Neuronal stem cell (in vitro differentiated cells): ENCODE data around the gene CAMK4.

ENCODE experiments used
- DNase-seq: peaks from one replicate; pipeline ENCODE4 v3.0.0-alpha.2; 2013; ENCODE audit warnings: low spot score
- H2AFZ ChIP-seq: one replicate; pipeline ENCODE4 v1.6.1; 2013; ENCODE audit warnings: mild to moderate bottlenecking, low read length, inconsistent platforms
- H2AK5ac ChIP-seq: 2 replicates; pipeline ENCODE4 v1.6.1; 2013; ENCODE audit warnings: low read depth, mild to moderate bottlenecking, inconsistent platforms, low read length, moderate library complexity, mixed read lengths
- H2BK120ac ChIP-seq: 2 replicates; pipeline ENCODE4 v1.6.1; 2013; ENCODE audit warnings: low read depth, mild to moderate bottlenecking, inconsistent platforms, low read length, moderate library complexity, mixed read lengths
- H2BK12ac ChIP-seq: one replicate; pipeline ENCODE4 v1.6.1; 2013; ENCODE audit warnings: low read length, inconsistent platforms
- H2BK15ac ChIP-seq: 2 replicates; pipeline ENCODE4 v1.6.1; 2013; ENCODE audit warnings: mild to moderate bottlenecking, low read length, inconsistent platforms, mixed read lengths
- H2BK5ac ChIP-seq: one replicate; pipeline ENCODE4 v1.6.1; 2013; ENCODE audit warnings: inconsistent platforms, mild to moderate bottlenecking, low read length, moderate library complexity
- H3K14ac ChIP-seq: one replicate; pipeline ENCODE4 v1.6.1; 2013; ENCODE audit warnings: low read length, inconsistent platforms
- H3K18ac ChIP-seq: 2 replicates; pipeline ENCODE4 v1.6.1; 2013; ENCODE audit warnings: low read length, inconsistent platforms
- H3K23ac ChIP-seq: 2 replicates; pipeline ENCODE4 v1.6.1; 2013; ENCODE audit warnings: low read depth, mild to moderate bottlenecking, mixed read lengths, low read length, inconsistent platforms; ENCODE audit not compliant: poor library complexity
- H3K27ac ChIP-seq: replicated peaks from 3 replicates; pipeline ENCODE4 v1.5.1; 2013; ENCODE audit warnings: low read length, inconsistent platforms
- H3K27me3 ChIP-seq, 3 experiments: 2 replicates each; pipeline ENCODE4 v1.6.1; 2013; ENCODE audit warnings: low read length in 3 of 3, mild to moderate bottlenecking in 2 of 3, inconsistent platforms in 1 of 3, low read depth in 1 of 3, mixed read lengths in 1 of 3, moderate library complexity in 1 of 3; ENCODE audit not compliant: control insufficient read depth in 3 of 3, insufficient read depth in 3 of 3
- H3K36me3 ChIP-seq, 2 donors: replicated peaks in 1 of 2; 2 replicates each; pipeline ENCODE4 v1.6.1; 2013; ENCODE audit warnings: low read length in 2 of 2; ENCODE audit not compliant: control insufficient read depth in 2 of 2, insufficient read depth in 2 of 2
- H3K4ac ChIP-seq: 2 replicates; pipeline ENCODE4 v1.6.1; 2013; ENCODE audit warnings: inconsistent platforms, mild to moderate bottlenecking, low read length, moderate library complexity
- H3K4me1 ChIP-seq, 2 donors: 1 replicate in 1 of 2; 2 replicates in 1 of 2; pipeline ENCODE4 v1.6.1; 2013; ENCODE audit warnings: low read length in 2 of 2, low read depth in 1 of 2; ENCODE audit not compliant: control insufficient read depth in 2 of 2, insufficient read depth in 1 of 2
- H3K4me2 ChIP-seq: one replicate; pipeline ENCODE4 v1.6.1; 2013; ENCODE audit warnings: mild to moderate bottlenecking, low read length, inconsistent platforms; ENCODE audit not compliant: insufficient read depth, poor library complexity, severe bottlenecking
- H3K4me3 ChIP-seq, 2 donors: 2 replicates each; pipeline ENCODE4 v1.5.1; 2013; ENCODE audit warnings: low read length in 2 of 2, mild to moderate bottlenecking in 2 of 2, inconsistent platforms in 1 of 2, moderate library complexity in 1 of 2
- H3K79me1 ChIP-seq: one replicate; pipeline ENCODE4 v1.6.1; 2013; ENCODE audit warnings: low read depth, mild to moderate bottlenecking, inconsistent platforms, low read length, moderate library complexity
- H3K9ac ChIP-seq: one replicate; pipeline ENCODE4 v1.6.1; 2013; ENCODE audit warnings: mild to moderate bottlenecking, low read depth, low read length, inconsistent platforms; ENCODE audit not compliant: poor library complexity
- H3K9me3 ChIP-seq, 2 donors: replicated peaks in 1 of 2; 2 replicates each; pipeline versions ENCODE3 to v1.6.1; 2013; ENCODE audit warnings: low read length in 2 of 2, mild to moderate bottlenecking in 2 of 2, inconsistent platforms in 1 of 2, low read depth in 1 of 2, mixed read lengths in 1 of 2, moderate library complexity in 1 of 2; ENCODE audit not compliant: control insufficient read depth in 2 of 2, insufficient read depth in 1 of 2
- H4K8ac ChIP-seq: one replicate; pipeline ENCODE4 v1.6.1; 2013; ENCODE audit warnings: low read depth, mild to moderate bottlenecking, inconsistent platforms, low read length, moderate library complexity
- H4K91ac ChIP-seq: one replicate; pipeline ENCODE4 v1.6.1; 2013; ENCODE audit warnings: low read length, low read depth, mild to moderate bottlenecking, inconsistent platforms; ENCODE audit not compliant: poor library complexity
- WGBS, 2 donors: extraction: QIAGEN DNeasy Blood & Tissue Kit; methylation state at CpG; one replicate each; pipeline ENCODE4 v1.1.7; 2013; ENCODE audit warnings: missing lambda C conversion rate in 2 of 2, mixed read lengths in 1 of 2; ENCODE audit not compliant: insufficient read length in 2 of 2, insufficient replicate concordance in 1 of 2; ENCODE audit errors: extremely low coverage in 2 of 2; 5-methylcytosine and 5-hydroxymethylcytosine counted together

CAMK4 gene

DNA sequence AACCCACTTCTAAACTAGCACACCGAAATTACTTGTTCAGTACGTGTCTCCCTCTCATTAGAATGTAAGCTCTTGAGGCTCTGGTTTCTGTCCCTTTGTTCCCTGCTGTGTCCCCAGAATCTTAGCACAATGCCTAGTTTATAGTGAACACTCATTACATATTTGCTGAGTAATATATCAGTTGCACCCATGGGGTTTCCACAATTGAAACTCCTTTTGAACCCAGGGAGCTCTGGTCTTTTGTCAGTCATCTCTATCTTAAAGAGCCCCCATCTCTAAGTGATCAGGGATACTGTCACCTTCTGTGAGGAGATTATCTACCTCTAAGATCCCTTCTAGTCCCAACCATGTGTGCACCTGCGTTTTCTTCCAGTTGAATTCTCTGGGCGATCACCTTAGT, 12.8 kb downstream of the CAMK4 start:
- Histone ChIP-seq H4K91ac (no peak overlapping the region), H3K4ac (no peak overlapping the region), H3K23ac (no peak overlapping the region), H3K14ac (no peak overlapping the region), H2BK5ac (no peak overlapping the region), H3K36me3 (no peaks in the 10 kb centered on the region), H3K27ac (no peak overlapping the region), H2AK5ac (no peak overlapping the region), H3K4me3 (no peak overlapping the region), H2AFZ (no peak overlapping the region), H2BK15ac (no peak overlapping the region), H3K27me3 (no peaks in the 10 kb centered on the region), H3K4me2 (no peak overlapping the region), H4K8ac (no peak overlapping the region), H2BK12ac (no peak overlapping the region), H2BK120ac (no peak overlapping the region), H3K79me1 (no peaks in the 10 kb centered on the region), H3K4me1 (peaks cover 0 to 2% of the 10 kb centered on the region in 2 donors), H3K18ac (no peak overlapping the region), H3K9me3 (no peaks in the 10 kb centered on the region), H3K9ac (no peak overlapping the region)
- DNase-seq = no peak
- no CpG with 5 or more reads among the region's 4 CpGs for WGBS, 2 donors

GRCh38 chr5:111237470-111237869, 13.3 kb downstream of the CAMK4 start:
- no peak overlapping the region for H3K4me3 ChIP-seq
- H3K27me3 ChIP-seq = no peaks in the 10 kb centered on the region
- H3K4me2 ChIP-seq = no peak overlapping the region
- H3K36me3 ChIP-seq = no peaks in the 10 kb centered on the region
- no peaks in the 10 kb centered on the region for H3K9me3 ChIP-seq
- peaks cover 0 to 2% of the 10 kb centered on the region in 2 donors for H3K4me1 ChIP-seq
- no peak overlapping the region for H2BK15ac ChIP-seq
- no peak overlapping the region for H4K91ac ChIP-seq
- no peaks in the 10 kb centered on the region for H3K79me1 ChIP-seq
- H3K23ac ChIP-seq = no peak overlapping the region
- no peak for DNase-seq
- H3K27ac ChIP-seq = no peak overlapping the region
- no peak overlapping the region for H3K9ac ChIP-seq
- no peak overlapping the region for H4K8ac ChIP-seq
- H2AFZ ChIP-seq = no peak overlapping the region
- H2BK5ac ChIP-seq = no peak overlapping the region
- no peak overlapping the region for H3K18ac ChIP-seq
- no peak overlapping the region for H3K14ac ChIP-seq
- no peak overlapping the region for H2AK5ac ChIP-seq
- no peak overlapping the region for H2BK120ac ChIP-seq
- H2BK12ac ChIP-seq = no peak overlapping the region
- no peak overlapping the region for H3K4ac ChIP-seq

- WGBS, 2 donors = no CpG with 5 or more reads among the region's 10 CpGs
- no peak overlapping the region for H3K23ac ChIP-seq
- DNase-seq = no peak
- H3K4ac ChIP-seq = no peak overlapping the region
- H4K91ac ChIP-seq = no peak overlapping the region
- H2BK15ac ChIP-seq = no peak overlapping the region
- no peaks in the 10 kb centered on the region for H3K9me3 ChIP-seq
- H3K79me1 ChIP-seq = no peaks in the 10 kb centered on the region
- no peak overlapping the region for H3K4me3 ChIP-seq
- no peak overlapping the region for H3K4me2 ChIP-seq
- no peak overlapping the region for H2AFZ ChIP-seq
- no peak overlapping the region for H2AK5ac ChIP-seq
- no peaks in the 10 kb centered on the region for H3K27me3 ChIP-seq
- no peak overlapping the region for H2BK5ac ChIP-seq
- H4K8ac ChIP-seq = no peak overlapping the region
- H3K14ac ChIP-seq = no peak overlapping the region
- H3K27ac ChIP-seq = no peak overlapping the region
- H3K36me3 ChIP-seq = no peaks in the 10 kb centered on the region
- peaks cover 0 to 2% of the 10 kb centered on the region in 2 donors for H3K4me1 ChIP-seq
- no peak overlapping the region for H2BK12ac ChIP-seq
- no peak overlapping the region for H3K9ac ChIP-seq
- H3K18ac ChIP-seq = no peak overlapping the region
- H2BK120ac ChIP-seq = no peak overlapping the region
Measured at GRCh38 chr5:111238431-111239225, 14.4 kb downstream of the CAMK4 start.

DNA sequence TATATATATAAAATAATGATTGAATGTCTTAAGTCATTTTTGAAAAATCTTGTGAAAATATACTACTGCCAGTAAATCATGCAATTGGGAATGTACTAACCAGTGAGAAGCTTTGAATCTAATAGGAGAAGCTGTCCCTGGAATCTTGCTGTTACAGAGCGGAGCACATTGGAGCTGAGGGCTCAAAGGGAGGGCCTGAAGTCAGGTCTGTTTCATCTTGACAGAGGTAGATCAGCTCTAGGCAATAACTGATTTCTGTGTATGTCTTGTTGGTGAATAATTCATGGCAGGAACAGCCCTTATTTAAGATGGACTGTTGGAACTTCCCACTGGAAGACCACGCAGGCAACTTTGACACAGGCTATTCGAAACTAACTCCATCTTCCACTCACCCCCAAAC, 17.5 kb downstream of the CAMK4 start:
- H4K91ac ChIP-seq = no peak overlapping the region
- no peaks in the 10 kb centered on the region for H3K79me1 ChIP-seq
- no peak overlapping the region for H3K4ac ChIP-seq

More for the DNA sequence above, 17.5 kb downstream of the CAMK4 start:
- Histone ChIP-seq H3K27ac (no peak overlapping the region), H3K4me3 (no peak overlapping the region), H2BK12ac (no peak overlapping the region), H3K9ac (no peak overlapping the region), H3K4me1 (peaks cover 0 to 2% of the 10 kb centered on the region in 2 donors), H3K36me3 (no peaks in the 10 kb centered on the region), H2AFZ (no peak overlapping the region), H2BK120ac (no peak overlapping the region), H4K8ac (no peak overlapping the region), H2BK15ac (no peak overlapping the region), H3K9me3 (no peaks in the 10 kb centered on the region), H3K14ac (no peak overlapping the region), H2BK5ac (no peak overlapping the region), H3K27me3 (no peaks in the 10 kb centered on the region), H3K18ac (no peak overlapping the region), H3K4me2 (no peak overlapping the region), H2AK5ac (no peak overlapping the region), H3K23ac (no peak overlapping the region)
- no peak for DNase-seq
- WGBS, 2 donors = no CpG with 5 or more reads among the region's 3 CpGs
